Occipital lobe (tissue), 2 donors: ENCODE measurements around the gene HABP4. TPM values are rescaled to one million over a fixed set of nuclear protein-coding genes. Genes with fewer than 3 reads are reported as not detected.

Experiments
- DNase-seq: peaks from one replicate; lab custom pipeline; 2025; lab: John Stamatoyannopoulos, UW
- total RNA-seq: library from RNA; depleted of rRNA; stranded (reverse); fragments of >200 nt; gene quantifications from one replicate; pipeline ENCODE4 v1.2.3, GENCODE V29; 2014

Gene HABP4
- total RNA-seq, 1 donor from 2014 or later: 10.5 TPM

DNA sequence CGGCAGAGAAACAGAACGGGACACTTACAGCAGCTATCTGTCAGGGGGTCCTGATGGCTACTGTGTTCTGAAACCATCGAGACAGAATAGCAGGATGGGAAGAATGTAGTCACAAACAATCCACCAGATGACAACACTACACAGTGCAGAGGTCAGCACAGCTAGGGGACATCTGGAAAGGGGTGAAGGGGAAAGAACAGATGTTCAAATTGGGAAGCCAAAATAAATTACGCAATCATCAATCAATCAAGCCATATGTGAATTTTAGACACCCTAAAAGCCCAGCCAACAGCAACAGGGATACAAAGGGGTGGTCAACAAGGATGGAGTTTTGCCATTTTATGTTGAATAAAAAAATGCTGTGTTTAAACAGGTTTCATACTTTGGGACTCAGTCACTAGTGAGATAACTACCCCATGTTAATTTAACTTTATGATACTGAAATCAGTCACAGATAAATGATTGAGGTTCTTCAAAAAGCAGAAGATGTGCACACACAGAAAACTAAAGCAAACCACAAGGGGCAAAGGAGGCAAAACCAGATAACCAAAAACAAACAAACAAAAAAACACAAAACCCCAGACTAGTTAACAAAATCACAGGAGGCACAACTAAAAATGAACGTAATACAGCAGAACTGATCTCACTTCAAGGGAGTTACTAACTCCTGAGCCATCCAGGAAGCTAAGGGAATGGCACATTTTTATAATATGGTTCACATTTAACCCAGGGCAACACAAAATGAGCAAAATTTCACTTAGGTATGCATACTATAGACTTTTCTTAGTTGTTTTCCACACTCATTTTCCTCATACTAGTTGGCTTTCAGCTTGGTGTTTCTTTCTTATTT, 65.9 kb downstream of the HABP4 start:
- no peak for DNase-seq

GRCh38 chr9:96519095-96519494, 69.1 kb downstream of the HABP4 start:
- no peak for DNase-seq

DNA sequence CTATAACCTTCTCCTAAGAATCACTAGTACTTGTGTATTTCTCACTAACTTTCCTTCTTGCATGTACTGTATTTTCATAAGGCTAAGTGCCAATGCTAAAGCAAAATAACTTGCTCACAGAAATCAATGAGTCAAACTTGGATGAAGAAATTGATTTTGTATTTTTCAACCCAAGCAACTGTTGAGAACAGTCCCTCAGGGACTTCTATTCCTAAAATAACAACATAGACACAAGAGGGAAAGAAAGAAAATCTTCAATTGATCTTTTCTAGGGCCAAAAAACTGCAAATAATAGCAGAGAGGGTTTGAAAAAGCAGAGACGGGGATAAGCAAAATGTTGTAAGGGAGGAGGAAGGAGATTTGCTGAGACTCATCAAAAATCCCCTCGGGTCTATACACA, 69.8 kb downstream of the HABP4 start:
- no peak for DNase-seq

GRCh38 chr9:96522366-96522765, 72.4 kb downstream of the HABP4 start:
- no peak for DNase-seq

DNA sequence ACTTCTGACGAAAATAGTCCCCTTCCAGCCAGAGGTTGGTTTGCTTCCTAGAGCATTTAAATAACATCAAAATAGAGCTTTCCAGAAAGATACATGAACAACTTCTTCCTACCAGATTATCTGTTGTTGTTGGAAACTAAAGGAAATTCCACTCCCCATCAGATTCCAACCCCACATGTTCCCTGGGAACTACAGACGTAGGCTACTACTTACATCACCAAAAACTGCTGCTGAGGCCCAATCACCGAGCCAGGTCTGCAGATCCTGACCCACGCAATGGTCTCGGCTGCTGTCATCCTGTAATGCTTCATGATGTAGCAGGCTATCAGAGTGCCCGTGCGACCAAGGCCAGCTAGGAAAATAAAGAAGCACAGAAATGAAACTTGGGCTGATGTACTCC, 73.4 kb downstream of the HABP4 start:
- DNase-seq: no peak

- no peak for DNase-seq
These were observed 74.1 kb downstream of the HABP4 start for GRCh38 chr9:96524045-96524444.

GRCh38 chr9:96524764-96525163, 74.8 kb downstream of the HABP4 start:
- no peak for DNase-seq

DNA sequence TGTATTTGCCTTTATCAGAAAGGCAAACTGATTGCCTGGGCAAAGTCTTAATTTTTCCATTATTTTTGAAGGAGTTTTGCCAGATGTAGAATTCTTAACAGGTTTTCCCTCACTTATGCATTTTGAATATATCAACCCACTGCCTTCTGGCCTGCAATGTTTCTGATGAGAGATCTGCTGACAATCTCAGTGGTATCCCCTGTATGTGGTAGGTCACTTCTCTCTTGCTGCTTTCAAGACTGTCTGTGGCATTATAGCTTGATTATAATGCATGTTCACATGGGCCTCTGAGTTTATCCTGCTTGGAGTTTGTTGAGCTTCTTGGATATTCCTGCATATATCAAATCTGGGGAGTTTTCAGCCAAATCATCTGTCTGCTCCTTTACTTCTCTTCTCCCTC, 82.2 kb downstream of the HABP4 start:
- DNase-seq: no peak

GRCh38 chr9:96540106-96540505, 90.1 kb downstream of the HABP4 start:
- no peak for DNase-seq

Other genes with a start within 250 kb of the HABP4 start
- gene HSD17B3, start 148.0 kb upstream of the HABP4 start, total RNA-seq: not detected
- 2.2 TPM for gene SLC35D2, start 66.5 kb upstream of the HABP4 start, total RNA-seq
- 3.3 TPM for gene ZNF367, start 31.8 kb upstream of the HABP4 start, total RNA-seq
- 25.3 TPM for gene CDC14B, start 169.7 kb downstream of the HABP4 start, total RNA-seq
- gene PRXL2C, start 205.1 kb downstream of the HABP4 start, total RNA-seq: 5.1 TPM